ENCODE measurements around the gene PHF11. TPM values are rescaled to one million over a fixed set of nuclear protein-coding genes. Genes with fewer than 3 reads are reported as not detected.

The PHF11 gene
- total and polyA plus RNA-seq, 2 experiments from 2014 or later = 7.4 to 13.5 TPM

- Histone ChIP-seq H3K4me3 (no peak overlapping the region), H3K9me2 (ENCODE audit: insufficient read depth) (no peaks in the 10 kb centered on the region), H3K27me3 (ENCODE audit: insufficient read depth) (no peaks in the 10 kb centered on the region), H3F3A (replicated peaks; ENCODE audit: low read depth) (no peaks in the 10 kb centered on the region), H3K4me1 (ENCODE audit: insufficient read depth) (no peaks in the 10 kb centered on the region), H3K4me2 (no peak overlapping the region), H3K79me2 (replicated peaks; ENCODE audit: insufficient read depth) (no peaks in the 10 kb centered on the region; the same call in 1 of the 2 replicates), H4K20me1 (replicated peaks; ENCODE audit: insufficient read depth) (no peaks in the 10 kb centered on the region), H3K36me3 (ENCODE audit: insufficient read depth) (no peaks in the 10 kb centered on the region), H3K27ac (ENCODE audit: low read depth) (no peak overlapping the region), H2AFZ (no peak overlapping the region)
- DNase-seq (ENCODE audit: low spot score) = no peak
- Mint-ChIP-seq H3K9me3 (no peaks in the 10 kb centered on the region), H3K27ac (no peak overlapping the region), H3K4me1 (peaks cover 3% of the 10 kb centered on the region; the same call in 2 of the 3 replicates), H3K36me3 (ENCODE audit: low read depth) (no peaks in the 10 kb centered on the region), H3K4me3 (no peak overlapping the region), H3K27me3 (ENCODE audit: insufficient read depth, low read depth, poor library complexity) (no peaks in the 10 kb centered on the region)
- no peak for TF ChIP-seq REST (IDR thresholded peaks at IDR 0.05; ENCODE audit: unreplicated experiment)
- no peak for TF ChIP-seq ZNF462 (CRISPR knock-in tag; IDR thresholded peaks at IDR 0.05)
- TF ChIP-seq JUNB (IDR thresholded peaks at IDR 0.05; ENCODE audit: unreplicated experiment) = no peak
- no peak for TF ChIP-seq ZNF331 (CRISPR knock-in tag; IDR thresholded peaks at IDR 0.05; ENCODE audit: low read depth)
- TF ChIP-seq CREB1 (CRISPR knock-in tag; IDR thresholded peaks at IDR 0.05; ENCODE audit: low read depth) = no peak
- no peak for TF ChIP-seq NANOG (IDR thresholded peaks at IDR 0.05; ENCODE audit: borderline replicate concordance)
- no peak for TF ChIP-seq CTCF (conservative IDR thresholded peaks at IDR 0.05; ENCODE audit: low read depth in 2 of 2)
- no peak for ATAC-seq
Measured at GRCh38 chr13:49450105-49450819, 45.5 kb upstream of the PHF11 start.

All from GM23338 (cell line).